Right forelimb (tissue), 1 donor: ENCODE data around the gene FAM136A.
"Not testable (repeated sequence)": the region's sequence is repeated elsewhere in the genome, so short reads cannot be mapped to it uniquely, and the experiment has no call there.

Experiments
- DNase-seq: peaks from one replicate; pipeline ENCODE4 v3.0.0-alpha.2; 2018

Gene FAM136A

GRCh38 chr2:70301344-70302194 lies at the start of gene FAM136A:
TSS of gene FAM136A (minus strand) at chr2:70302067. CDS start at chr2:70302011, 56 bp downstream.
- peak; percentile 91 for DNase-seq

- no peak for DNase-seq
Observed at GRCh38 chr2:70349921-70350685, 48.2 kb upstream of the FAM136A start.

- no peak for DNase-seq
Observed at GRCh38 chr2:70347831-70348230, 46.0 kb upstream of the FAM136A start.

GRCh38 chr2:70344195-70344594 lies 42.3 kb upstream of the FAM136A start:
- DNase-seq, result no peak

- no peak for DNase-seq
Observed at GRCh38 chr2:70341477-70341765, 39.6 kb upstream of the FAM136A start.

- DNase-seq, result peak; percentile 47
Observed at GRCh38 chr2:70340761-70341476, 39.1 kb upstream of the FAM136A start.

- no peak for DNase-seq
Observed at GRCh38 chr2:70340075-70340474, 38.2 kb upstream of the FAM136A start.

- no peak for DNase-seq
Observed at GRCh38 chr2:70336552-70336951, 34.7 kb upstream of the FAM136A start.

- no peak for DNase-seq
Observed at GRCh38 chr2:70331012-70331411, 29.1 kb upstream of the FAM136A start.

GRCh38 chr2:70330476-70330875 lies 28.6 kb upstream of the FAM136A start:
- no peak for DNase-seq

GRCh38 chr2:70328921-70329561 lies 27.2 kb upstream of the FAM136A start:
- DNase-seq, result no peak

GRCh38 chr2:70325875-70326274 lies 24.0 kb upstream of the FAM136A start:
- DNase-seq, result no peak

GRCh38 chr2:70322518-70322917 lies 20.7 kb upstream of the FAM136A start:
- DNase-seq, result no peak

GRCh38 chr2:70321370-70321769 lies 19.5 kb upstream of the FAM136A start:
- DNase-seq, result no peak

GRCh38 chr2:70314640-70315039 lies 12.8 kb upstream of the FAM136A start:
- DNase-seq, result no peak

- no peak for DNase-seq
Observed at GRCh38 chr2:70312560-70312959, 10.7 kb upstream of the FAM136A start.

- DNase-seq, result no peak
Observed at GRCh38 chr2:70310899-70311298, 9.0 kb upstream of the FAM136A start.

- no peak for DNase-seq
Observed at GRCh38 chr2:70305531-70305930, 3.7 kb upstream of the FAM136A start.

- DNase-seq, result no peak
Observed at GRCh38 chr2:70304498-70304897, 2.6 kb upstream of the FAM136A start.

GRCh38 chr2:70303186-70303585 lies 1.3 kb upstream of the FAM136A start:
- DNase-seq, result no peak

- not testable (repeated sequence) for DNase-seq
Observed at GRCh38 chr2:70302195-70302546, 304 bp upstream of the FAM136A start.

GRCh38 chr2:70300771-70301343 lies 1.0 kb downstream of the FAM136A start:
- no peak for DNase-seq

GRCh38 chr2:70297828-70298227 lies 4.0 kb downstream of the FAM136A start:
- DNase-seq, result not testable (repeated sequence)
